GM10847 (cell line): ENCODE measurements around the gene ENOX1.

ENCODE experiments used
- POLR2A ChIP-seq: IDR thresholded peaks from 2 replicates; pipeline ENCODE4 v1.6.1; 2011; ENCODE audit not compliant: insufficient read length; ENCODE audit errors: extremely low read depth

ENOX1 gene

GRCh38 chr13:43368003-43368402 is 418.8 kb downstream of the ENOX1 start:
- no peak for TF ChIP-seq POLR2A

DNA sequence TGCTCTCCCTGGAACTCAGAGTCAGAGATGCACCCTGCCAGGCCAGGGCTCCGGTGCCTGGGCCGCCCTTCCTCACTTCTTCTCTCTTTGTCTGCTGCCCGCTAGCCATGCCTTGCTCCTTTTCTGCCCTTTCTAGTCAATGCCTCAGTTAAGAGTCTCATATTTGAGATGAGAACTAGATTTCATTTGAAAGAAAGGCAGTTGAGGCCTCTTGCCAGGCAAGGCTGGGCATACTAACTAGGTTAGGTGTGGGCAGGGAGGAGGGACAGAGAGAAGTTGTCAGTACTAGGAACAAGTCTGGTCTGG is 421.8 kb downstream of the ENOX1 start:
- TF ChIP-seq POLR2A: no peak

DNA sequence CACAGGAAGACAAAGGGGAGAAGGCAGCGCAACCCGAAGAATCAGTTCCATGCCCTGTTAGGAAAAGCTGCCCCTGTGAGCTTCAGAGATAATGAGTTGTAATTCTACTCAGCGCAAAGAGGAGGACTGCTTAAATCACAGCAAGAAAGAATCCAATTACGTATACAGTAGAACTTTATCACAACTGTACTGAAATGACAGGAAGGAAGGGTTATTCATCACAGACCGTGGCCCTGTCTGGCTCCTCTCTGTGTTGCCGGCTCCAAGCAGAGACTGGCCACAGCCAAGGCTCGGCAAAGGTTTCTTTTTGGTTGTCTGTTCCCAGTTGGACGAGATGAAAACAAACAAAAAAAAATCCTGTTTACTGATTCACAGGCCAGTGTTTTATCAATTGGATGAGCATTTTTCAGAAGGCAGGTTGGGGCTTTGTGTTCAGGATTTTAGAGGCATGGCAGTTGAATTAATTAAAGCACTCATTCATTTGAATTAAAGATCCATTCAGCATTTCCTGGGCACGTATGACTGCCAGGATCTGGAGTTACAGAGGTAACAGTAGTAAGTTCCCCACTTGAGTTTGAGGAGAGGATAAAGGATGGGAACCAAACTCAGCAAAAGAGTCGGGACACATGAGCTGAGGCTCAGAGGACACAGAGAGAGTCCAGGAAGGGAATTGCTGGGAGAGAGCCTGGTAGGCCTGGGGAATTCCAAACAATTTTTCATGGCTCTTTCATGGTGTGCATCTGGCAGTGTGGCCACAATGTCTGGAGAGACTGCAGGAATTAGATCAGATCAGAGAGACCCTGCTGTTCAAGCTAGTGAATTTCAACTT is 422.3 kb downstream of the ENOX1 start:
- no peak for TF ChIP-seq POLR2A

DNA sequence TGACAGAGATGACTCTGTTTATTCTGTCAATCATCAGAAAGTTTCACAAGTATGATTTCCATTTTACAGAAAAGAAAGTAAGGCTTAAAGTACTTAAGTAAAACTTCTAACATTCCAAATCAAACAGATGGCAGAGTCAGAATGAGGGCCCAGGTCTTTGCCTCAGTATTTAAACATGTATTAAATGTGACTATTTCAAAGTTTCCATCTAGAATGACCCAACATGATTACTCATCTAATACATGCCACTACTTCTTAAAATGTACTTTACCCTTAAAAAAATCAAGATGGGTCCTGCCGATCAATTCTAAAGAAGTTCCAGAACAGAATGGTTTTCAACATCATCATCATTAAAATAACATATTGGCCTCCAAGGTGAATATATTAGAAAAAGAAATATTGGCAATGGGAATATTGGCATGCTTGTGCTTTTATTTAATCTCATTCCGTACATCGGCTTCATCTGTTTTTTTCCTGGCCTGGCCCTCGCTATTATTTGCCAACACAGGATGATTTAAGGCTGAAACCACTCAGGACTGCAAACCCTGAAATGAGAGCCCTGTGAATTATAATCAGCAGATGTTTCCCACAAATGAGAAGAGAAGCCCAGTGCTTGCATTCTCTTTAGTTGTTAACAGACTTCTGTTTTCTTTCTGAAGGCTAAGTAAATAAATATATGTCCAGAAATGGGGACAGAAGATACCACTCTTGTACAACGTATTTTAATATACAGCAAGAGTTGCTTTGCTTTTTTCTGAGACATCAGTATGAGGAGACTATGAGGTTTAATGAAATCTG is 423.4 kb downstream of the ENOX1 start:
- no peak for TF ChIP-seq POLR2A

DNA sequence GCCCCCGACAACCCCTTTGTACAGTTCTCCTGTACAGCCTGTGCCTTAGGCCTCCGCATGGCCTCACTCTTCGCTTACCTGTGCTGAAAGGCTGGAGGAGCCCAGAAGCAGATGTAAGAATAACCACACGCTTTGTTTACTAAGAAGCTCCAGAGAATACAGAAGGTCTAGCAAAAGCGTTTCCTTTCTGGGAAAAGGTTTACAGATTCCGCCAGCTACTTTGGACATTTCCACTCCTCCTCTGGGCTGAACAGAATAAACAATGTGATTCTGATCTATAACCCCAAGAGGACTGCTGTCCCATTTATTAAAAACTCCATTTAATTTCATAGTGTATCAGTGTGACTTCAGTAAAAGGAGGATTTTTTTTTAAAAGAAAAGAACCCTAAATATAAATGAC is 424.2 kb downstream of the ENOX1 start:
- TF ChIP-seq POLR2A: no peak

DNA sequence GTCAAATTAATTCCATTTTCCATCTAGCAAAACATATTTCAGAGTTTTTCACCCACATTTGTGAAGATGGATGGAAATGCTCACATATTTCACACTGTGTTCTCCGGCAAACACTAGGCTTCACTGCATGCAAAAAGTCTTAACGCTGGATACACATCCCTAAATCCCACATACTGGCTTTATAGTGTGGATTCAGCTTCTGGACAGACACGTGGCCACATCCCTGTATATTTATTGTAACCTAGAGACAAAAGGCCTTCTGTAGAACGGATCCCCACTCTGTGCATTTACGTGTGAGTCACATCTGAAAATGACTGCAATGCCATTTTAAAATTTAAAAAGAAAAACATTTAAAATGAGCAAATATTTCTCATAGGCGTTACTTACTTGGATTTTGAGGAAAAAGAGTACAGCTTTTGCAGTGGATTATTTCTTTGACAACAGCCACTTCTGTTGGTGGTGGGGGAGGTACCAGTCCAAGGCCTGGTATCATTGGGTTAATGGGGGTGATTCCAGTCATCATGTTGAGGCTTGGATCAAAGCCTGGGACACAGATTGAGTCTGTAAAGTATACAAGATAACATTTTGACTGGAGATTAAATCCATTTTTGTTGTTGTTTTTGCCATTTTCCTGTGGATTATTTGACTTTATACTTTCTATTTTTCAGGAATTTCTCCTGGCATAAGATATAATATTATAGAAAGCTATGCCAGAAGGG is 425.7 kb downstream of the ENOX1 start:
- TF ChIP-seq POLR2A: no peak

GRCh38 chr13:43360171-43360570 is 426.6 kb downstream of the ENOX1 start:
- TF ChIP-seq POLR2A: no peak

DNA sequence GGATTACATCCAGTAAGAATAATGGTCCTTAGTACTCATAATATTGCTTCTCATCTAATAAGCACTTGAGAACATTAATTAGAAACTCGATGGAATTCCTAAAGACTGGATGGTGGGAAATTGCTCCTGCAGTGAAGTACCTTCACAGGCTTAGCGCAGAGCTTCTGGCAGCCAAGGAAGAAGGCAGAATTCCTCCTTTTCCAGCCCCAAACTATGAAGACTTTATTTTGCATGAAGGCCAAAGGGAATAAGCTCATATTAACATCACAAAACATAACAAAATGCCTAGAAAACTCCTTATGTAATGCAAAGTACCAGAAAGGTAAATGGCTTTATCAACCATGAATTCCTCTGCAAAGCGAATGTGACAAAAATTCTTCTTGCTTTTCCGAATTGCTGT is 427.2 kb downstream of the ENOX1 start:
- TF ChIP-seq POLR2A: no peak

DNA sequence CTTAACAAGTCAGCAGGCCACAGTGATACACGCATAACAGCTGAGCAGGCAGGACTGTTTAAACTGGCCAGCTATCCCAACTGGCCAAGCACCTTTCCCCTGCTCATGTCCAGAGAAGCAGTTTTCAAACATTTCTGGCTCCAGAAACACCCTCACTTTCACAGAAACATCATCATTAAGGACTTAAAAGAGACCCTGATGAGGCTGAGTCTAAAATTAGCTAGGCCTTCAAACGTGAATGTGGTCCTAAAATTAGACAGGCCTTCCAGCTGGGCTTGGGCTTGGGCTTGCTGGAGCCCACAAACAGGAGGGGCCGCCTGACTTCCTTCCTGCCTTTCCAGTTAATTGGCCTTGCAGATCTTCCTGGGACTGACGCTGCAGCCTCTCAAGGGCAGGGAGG is 429.2 kb downstream of the ENOX1 start:
- no peak for TF ChIP-seq POLR2A

DNA sequence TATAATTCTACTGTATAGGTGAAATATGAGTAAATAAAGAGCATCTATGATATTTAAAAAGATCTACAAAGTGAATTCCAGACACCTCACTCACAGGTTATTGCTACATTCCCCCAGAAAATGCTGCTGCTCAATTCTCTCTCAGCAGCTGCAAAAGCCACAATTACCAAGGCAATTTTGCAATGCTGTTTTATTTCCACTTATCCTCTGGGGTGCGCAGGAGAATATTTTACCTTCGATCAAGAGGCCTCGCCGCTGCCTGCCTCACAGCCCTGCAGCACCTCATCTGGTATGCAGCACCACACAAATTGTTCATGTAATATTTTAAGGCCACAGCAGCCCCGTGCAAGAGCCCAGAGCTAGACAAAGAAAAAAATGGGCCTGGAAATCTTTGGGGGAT is 430.2 kb downstream of the ENOX1 start:
- TF ChIP-seq POLR2A: no peak

- no peak for TF ChIP-seq POLR2A
These were observed 431.0 kb downstream of the ENOX1 start for GRCh38 chr13:43355774-43356173.

- TF ChIP-seq POLR2A: no peak
These were observed 432.4 kb downstream of the ENOX1 start for GRCh38 chr13:43354153-43354945.

DNA sequence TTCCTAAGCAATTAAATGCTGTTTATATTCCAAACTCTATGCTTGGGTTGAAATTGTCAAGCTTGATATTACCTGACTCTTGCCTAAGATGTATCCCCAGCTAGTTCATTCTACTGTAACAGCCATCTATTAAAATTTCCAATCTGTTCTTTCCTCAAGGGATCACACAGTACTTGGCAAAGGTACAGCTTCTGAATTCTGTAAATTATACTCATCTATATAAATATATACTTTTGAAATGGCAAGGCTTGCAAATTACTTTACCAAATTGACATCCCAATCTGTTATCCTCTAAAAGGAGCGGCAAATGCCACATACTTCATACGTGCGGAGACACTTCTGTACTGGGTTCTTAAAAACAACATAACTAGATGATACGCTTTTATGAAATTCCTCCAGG is 433.1 kb downstream of the ENOX1 start:
- TF ChIP-seq POLR2A: no peak

GRCh38 chr13:43348397-43348796 is 438.4 kb downstream of the ENOX1 start:
- no peak for TF ChIP-seq POLR2A

GRCh38 chr13:43347877-43348276 is 438.9 kb downstream of the ENOX1 start:
- TF ChIP-seq POLR2A: no peak
